Cardiac fibroblast (primary cell): Measurements from ENCODE around the gene HSPB2.

Experiments used
- DNase-seq, 2 donors: peaks; one replicate each; pipeline versions ENCODE4 v3.0.0 to v3.0.0-alpha.2; 2010; ENCODE audit warnings: low read depth in 2 of 2
- H3K4me3 ChIP-seq, 2 donors: replicated peaks in 1 of 2; 1 replicate in 1 of 2; 2 replicates in 1 of 2; pipeline ENCODE4 v1.5.1; 2011; ENCODE audit warnings: low read depth in 2 of 2, low read length in 2 of 2, mild to moderate bottlenecking in 2 of 2, moderate library complexity in 1 of 2
- CTCF ChIP-seq: IDR thresholded peaks from one replicate; pipeline ENCODE4 v1.5.1; 2011; ENCODE audit warnings: low read depth, mild to moderate bottlenecking, low read length, inconsistent platforms

HSPB2 gene

GRCh38 chr11:111920908-111921307 is 8.4 kb downstream of the HSPB2 start:
- no peak overlapping the region for H3K4me3 ChIP-seq
- DNase-seq = no peak
- TF ChIP-seq CTCF = no peak

- no peak for DNase-seq
- no peak for TF ChIP-seq CTCF
These were observed 9.2 kb downstream of the HSPB2 start for GRCh38 chr11:111921541-111922230.

GRCh38 chr11:111922803-111923202 is 10.3 kb downstream of the HSPB2 start:
- no peak overlapping the region for H3K4me3 ChIP-seq
- peak; percentile 89 to 90 for DNase-seq
- no peak for TF ChIP-seq CTCF

More at GRCh38 chr11:111921541-111922230, 9.2 kb downstream of the HSPB2 start:
- H3K4me3 ChIP-seq = no peak overlapping the region

GRCh38 chr11:111923351-111923788 is 10.8 kb downstream of the HSPB2 start:
- DNase-seq = peak; percentile 48 to 78
- TF ChIP-seq CTCF = no peak
- no peak overlapping the region for H3K4me3 ChIP-seq

- no peak overlapping the region for H3K4me3 ChIP-seq
- no peak for DNase-seq
- TF ChIP-seq CTCF = no peak
These were observed 11.4 kb downstream of the HSPB2 start for GRCh38 chr11:111923951-111924350.

- no peak for DNase-seq
- no peak for TF ChIP-seq CTCF
- no peak overlapping the region for H3K4me3 ChIP-seq
These were observed 13.4 kb downstream of the HSPB2 start for GRCh38 chr11:111925953-111926352.
